Spinal cord (tissue), 10 donors: Measurements from ENCODE around the gene CLIP2. TPM values are rescaled to one million over a fixed set of nuclear protein-coding genes. Genes with fewer than 3 reads are reported as not detected.
"Not testable (repeated sequence)": the region's sequence is repeated elsewhere in the genome, so short reads cannot be mapped to it uniquely, and the experiment has no call there.

Source experiments
- DNase-seq, 6 donors: peaks; one replicate each; pipeline versions ENCODE4 v3.0.0 to v3.0.0-alpha.2; 2013 to 2015; ENCODE audit warnings: low spot score in 6 of 6, low read depth in 4 of 6
- H3K27ac ChIP-seq: one replicate; pipeline ENCODE4 v1.5.1; 2013; ENCODE audit warnings: low read depth, low read length, control low read depth
- H3K27me3 ChIP-seq: one replicate; pipeline ENCODE4 v1.6.1; 2013; ENCODE audit warnings: low read length; ENCODE audit not compliant: control insufficient read depth, insufficient read depth
- H3K36me3 ChIP-seq: one replicate; pipeline ENCODE4 v1.6.1; 2013; ENCODE audit warnings: low read length; ENCODE audit not compliant: control insufficient read depth, insufficient read depth
- H3K4me1 ChIP-seq: one replicate; pipeline ENCODE4 v1.6.1; 2013; ENCODE audit warnings: low read length; ENCODE audit not compliant: control insufficient read depth, insufficient read depth
- H3K4me3 ChIP-seq: one replicate; pipeline ENCODE4 v1.5.1; 2013; ENCODE audit warnings: low read depth, low read length, control low read depth
- H3K9me3 ChIP-seq: one replicate; pipeline ENCODE4 v1.6.1; 2013; ENCODE audit warnings: low read length; ENCODE audit not compliant: control insufficient read depth, insufficient read depth
- WGBS: methylation state at CpG from one replicate; pipeline ENCODE4 v1.1.5; 2013; ENCODE audit warnings: missing lambda C conversion rate; ENCODE audit not compliant: insufficient coverage; 5-methylcytosine and 5-hydroxymethylcytosine counted together
- polyA plus RNA-seq, 2 donors: library from polyadenylated mRNA; unstranded; fragments of 120-200 nt; gene quantifications; one replicate each; pipeline ENCODE4 v1.2.1, GENCODE V29; 2013; ENCODE audit not compliant: insufficient read length in 2 of 2
- total RNA-seq, 2 donors: library from RNA; depleted of rRNA in 1 of 2; stranded (reverse); fragments of 120-200 nt in 1 of 2; fragments of >200 nt in 1 of 2; gene quantifications; one replicate each; pipeline versions ENCODE4 v1.2.3 to v1.2.4, GENCODE V29; 2013 to 2014
- donor health status: healthy.

The CLIP2 gene
- total and polyA plus RNA-seq, 4 donors = 34.4 to 110 (median 76.9) TPM

DNA sequence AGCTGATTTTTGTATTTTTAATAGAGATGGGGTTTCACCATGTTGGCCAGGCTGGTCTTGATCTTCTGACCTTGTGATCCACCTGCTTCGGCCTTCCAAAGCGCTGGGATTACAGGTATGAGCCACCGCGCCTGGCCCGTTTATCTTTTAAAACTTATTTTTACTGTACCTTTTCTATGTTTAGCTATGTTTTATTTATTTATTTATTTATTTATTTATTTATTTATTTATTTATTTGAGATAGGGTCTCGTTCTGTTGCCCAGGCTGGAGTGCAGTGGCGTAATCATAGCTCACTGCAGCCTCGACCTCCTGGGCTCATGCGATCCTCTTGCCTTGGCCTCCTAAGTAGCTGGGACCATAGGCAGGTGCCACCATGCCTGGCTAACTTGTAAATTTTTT lies 33.7 kb downstream of the CLIP2 start:
- not testable (repeated sequence) for DNase-seq

DNA sequence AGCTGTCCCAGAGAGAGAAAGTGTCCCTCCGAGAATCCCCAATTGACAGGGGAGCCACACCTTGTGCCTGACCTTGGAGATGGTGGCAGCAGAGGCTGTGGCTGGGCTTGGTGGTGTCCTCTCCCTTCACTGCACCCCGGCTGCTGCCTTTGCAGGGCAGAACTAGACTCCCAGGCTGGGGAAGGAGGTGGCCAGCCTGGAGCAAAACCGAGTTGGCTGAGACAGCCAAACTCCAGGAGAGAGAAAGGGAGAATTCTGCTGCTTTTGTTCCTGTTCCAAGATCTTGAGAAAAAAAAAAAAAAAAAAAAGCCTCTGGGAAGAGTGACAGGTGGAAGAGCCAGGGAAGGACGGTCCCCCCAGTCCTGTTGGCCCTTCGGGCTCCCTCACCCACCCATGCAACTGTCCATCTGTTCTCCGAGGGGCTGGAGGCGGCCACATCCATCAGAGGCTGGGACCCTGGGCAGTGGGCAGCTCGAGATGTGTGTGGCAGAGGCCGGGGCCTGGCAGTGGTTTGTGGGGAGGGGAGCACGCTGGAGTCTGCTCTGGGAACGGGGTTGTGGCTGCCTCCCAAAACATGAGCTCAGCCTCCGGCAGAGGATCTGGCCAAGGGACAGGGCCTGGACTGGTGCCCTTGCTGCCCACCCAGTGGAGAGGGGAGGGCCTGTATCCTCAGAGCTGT lies 35.5 kb downstream of the CLIP2 start:
- DNase-seq = peak in 5 of 6 donors; percentile 58 to 93 (median 82)
- H3K27ac ChIP-seq = peak overlapping the region; percentile 75
- no peaks in the 10 kb centered on the region for H3K27me3 ChIP-seq
- peaks cover 55% of the 10 kb centered on the region for H3K36me3 ChIP-seq
- WGBS = 22% methylated on average over 9 of the region's 12 CpGs
- no peaks in the 10 kb centered on the region for H3K9me3 ChIP-seq
- peaks cover 32% of the 10 kb centered on the region for H3K4me1 ChIP-seq
- peak overlapping the region; percentile 9 for H3K4me3 ChIP-seq

More for the DNA sequence above, 33.7 kb downstream of the CLIP2 start:
- Histone ChIP-seq H3K36me3 (peaks cover 62% of the 10 kb centered on the region), H3K4me1 (peaks cover 35% of the 10 kb centered on the region)
- H3K27me3 ChIP-seq, H3K27ac ChIP-seq, H3K9me3 ChIP-seq, H3K4me3 ChIP-seq: not testable (repeated sequence)
- whole genome bisulfite sequencing = 96% methylated on average over 4 of the region's 9 CpGs

DNA sequence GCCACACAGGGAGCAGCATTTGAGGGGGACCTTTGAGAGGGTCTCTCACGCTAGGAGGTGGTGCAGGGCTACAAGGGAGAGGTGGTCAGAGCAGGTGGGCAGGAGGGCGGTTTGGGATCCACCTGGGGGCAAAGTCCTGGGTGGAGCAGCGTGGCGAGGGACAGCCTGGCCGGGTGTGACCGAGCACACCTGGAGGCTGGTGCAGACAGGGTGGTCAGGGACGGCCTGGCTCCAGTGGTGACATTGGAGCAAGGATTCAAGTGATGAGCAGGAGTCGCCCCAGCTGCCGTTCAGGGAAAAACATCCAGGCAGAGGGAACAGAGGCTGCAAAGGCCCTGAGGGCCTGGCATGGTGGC lies 36.0 kb downstream of the CLIP2 start:
- Histone ChIP-seq H3K27ac (peak overlapping the region; percentile 75), H3K4me3 (no peak overlapping the region), H3K4me1 (peaks cover 32% of the 10 kb centered on the region), H3K27me3 (no peaks in the 10 kb centered on the region), H3K9me3 (no peaks in the 10 kb centered on the region), H3K36me3 (peaks cover 56% of the 10 kb centered on the region)
- 67% methylated on average over 9 of the region's 9 CpGs for WGBS
- DNase-seq = no peak

- Histone ChIP-seq H3K36me3 (peaks cover 56% of the 10 kb centered on the region), H3K4me3 (no peak overlapping the region), H3K27me3 (no peaks in the 10 kb centered on the region), H3K27ac (no peak overlapping the region), H3K4me1 (peaks cover 27% of the 10 kb centered on the region), H3K9me3 (no peaks in the 10 kb centered on the region)
- 79% methylated on average over 4 of the region's 7 CpGs for WGBS
- DNase-seq = no peak
These were observed 40.0 kb downstream of the CLIP2 start for GRCh38 chr7:74329225-74329624.

- H3K36me3 ChIP-seq = peaks cover 49% of the 10 kb centered on the region
- 84% methylated on average over 15 of the region's 17 CpGs for WGBS
- no peak overlapping the region for H3K27ac ChIP-seq
- DNase-seq = no peak
- no peaks in the 10 kb centered on the region for H3K9me3 ChIP-seq
- no peaks in the 10 kb centered on the region for H3K27me3 ChIP-seq
- no peak overlapping the region for H3K4me3 ChIP-seq
- no peaks in the 10 kb centered on the region for H3K4me1 ChIP-seq
These were observed 43.4 kb downstream of the CLIP2 start for GRCh38 chr7:74332373-74333176.

GRCh38 chr7:74334030-74334429 lies 44.8 kb downstream of the CLIP2 start:
- H3K27me3 ChIP-seq = no peaks in the 10 kb centered on the region
- no peak overlapping the region for H3K4me3 ChIP-seq
- peaks cover 52% of the 10 kb centered on the region for H3K36me3 ChIP-seq
- H3K27ac ChIP-seq = no peak overlapping the region
- no peak for DNase-seq
- H3K9me3 ChIP-seq = no peaks in the 10 kb centered on the region
- WGBS = 81% methylated on average over 11 of the region's 11 CpGs
- H3K4me1 ChIP-seq = no peaks in the 10 kb centered on the region

DNA sequence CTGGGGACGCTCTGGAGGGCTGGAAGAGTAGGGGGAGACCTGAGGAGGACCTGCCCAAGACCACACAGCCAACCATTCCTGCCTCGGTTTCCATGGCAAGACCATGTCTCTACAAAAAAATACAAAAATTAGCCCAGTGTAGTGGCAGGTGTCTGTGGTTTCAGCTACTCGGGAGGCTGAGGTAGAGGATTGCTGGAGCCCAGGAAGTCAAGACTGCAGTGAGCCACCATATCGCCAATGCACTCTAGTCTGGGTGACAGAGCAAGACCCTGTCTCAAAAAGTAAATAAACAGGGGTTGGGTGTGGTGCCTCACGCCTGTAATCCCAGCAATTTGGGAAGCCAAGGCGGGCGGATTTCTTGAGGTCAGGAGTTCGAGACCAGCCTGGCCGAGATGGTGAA lies 48.7 kb downstream of the CLIP2 start:
- Histone ChIP-seq H3K27me3 (no peaks in the 10 kb centered on the region), H3K27ac (no peak overlapping the region), H3K9me3 (no peaks in the 10 kb centered on the region), H3K4me3 (no peak overlapping the region), H3K36me3 (peaks cover 70% of the 10 kb centered on the region), H3K4me1 (no peaks in the 10 kb centered on the region)
- 94% methylated on average over 8 of the region's 9 CpGs for WGBS
- no peak for DNase-seq

- DNase-seq = no peak
- H3K36me3 ChIP-seq = peaks cover 73% of the 10 kb centered on the region
These were observed 49.3 kb downstream of the CLIP2 start for GRCh38 chr7:74338366-74339108.

GRCh38 chr7:74339648-74340047 lies 50.4 kb downstream of the CLIP2 start:
- H3K27me3 ChIP-seq, H3K4me3 ChIP-seq, H3K4me1 ChIP-seq, H3K9me3 ChIP-seq, DNase-seq, H3K27ac ChIP-seq: not testable (repeated sequence)
- WGBS = 92% methylated on average over 1 of the region's 2 CpGs
- peaks cover 73% of the 10 kb centered on the region for H3K36me3 ChIP-seq

More at GRCh38 chr7:74338366-74339108, 49.3 kb downstream of the CLIP2 start:
- H3K9me3 ChIP-seq = no peaks in the 10 kb centered on the region
- H3K27ac ChIP-seq = no peak overlapping the region
- H3K4me1 ChIP-seq = no peaks in the 10 kb centered on the region
- no peak overlapping the region for H3K4me3 ChIP-seq
- H3K27me3 ChIP-seq = no peaks in the 10 kb centered on the region
- 96% methylated on average over 42 of the region's 52 CpGs for WGBS
